Hepatocyte (in vitro differentiated cells): Measurements from ENCODE around the gene TMEM255B. TPM values are rescaled to one million over a fixed set of nuclear protein-coding genes. Genes with fewer than 3 reads are reported as not detected.

Source experiments
- DNase-seq: peaks from one replicate; pipeline ENCODE4 v3.0.0-alpha.2; 2016; ENCODE audit warnings: low spot score
- H2AFZ ChIP-seq: fragments of 200-600 bp; sonication (generic); 2 replicates; pipeline ENCODE4 v1.6.0; 2016; ENCODE audit warnings: antibody characterized with exemption, mild to moderate bottlenecking
- H3K27ac ChIP-seq: fragments of 200-600 bp; sonication (generic); 2 replicates; pipeline ENCODE4 v1.5.1; 2016; ENCODE audit warnings: mild to moderate bottlenecking
- H3K27me3 ChIP-seq: fragments of 200-600 bp; sonication (generic); 2 replicates; pipeline ENCODE4 v1.6.1; 2016
- H3K36me3 ChIP-seq: fragments of 200-600 bp; sonication (generic); replicated peaks from 2 replicates; pipeline ENCODE4 v1.5.1; 2016; ENCODE audit warnings: low read depth; ENCODE audit not compliant: insufficient read depth
- H3K4me1 ChIP-seq: fragments of 200-600 bp; sonication (generic); 2 replicates; pipeline ENCODE4 v1.5.1; 2016; ENCODE audit warnings: mild to moderate bottlenecking, moderate library complexity; ENCODE audit not compliant: insufficient read depth
- H3K4me2 ChIP-seq: fragments of 200-600 bp; sonication (generic); 2 replicates; pipeline ENCODE4 v1.6.0; 2016
- H3K4me3 ChIP-seq: fragments of 200-600 bp; sonication (generic); 2 replicates; pipeline ENCODE4 v1.5.1; 2016; ENCODE audit warnings: mild to moderate bottlenecking
- H3K79me2 ChIP-seq: fragments of 200-600 bp; sonication (generic); 2 replicates; pipeline ENCODE4 v1.6.0; 2017; ENCODE audit warnings: mild to moderate bottlenecking
- H3K9me2 ChIP-seq: fragments of 200-600 bp; sonication (generic); replicated peaks from 2 replicates; pipeline ENCODE4 v1.6.0; 2017; ENCODE audit warnings: mild to moderate bottlenecking; ENCODE audit not compliant: insufficient read depth
- H3K9me3 ChIP-seq: fragments of 200-600 bp; sonication (generic); 2 replicates; pipeline ENCODE4 v1.5.1; 2016; ENCODE audit warnings: low read depth, mild to moderate bottlenecking
- H4K20me1 ChIP-seq: fragments of 200-600 bp; sonication (generic); 2 replicates; pipeline ENCODE4 v1.6.0; 2016; ENCODE audit warnings: mild to moderate bottlenecking; ENCODE audit not compliant: insufficient read depth, poor library complexity, severe bottlenecking
- CTCF ChIP-seq: fragments of 200-600 bp; sonication (generic); IDR thresholded peaks from 2 replicates; pipeline ENCODE4 v1.5.1; 2016; ENCODE audit warnings: antibody characterized with exemption, mild to moderate bottlenecking; ENCODE audit not compliant: poor library complexity
- EZH2 ChIP-seq: fragments of 200-600 bp; sonication (generic); IDR thresholded peaks from 2 replicates; pipeline ENCODE4 v1.6.1; 2016; ENCODE audit warnings: antibody characterized with exemption, mild to moderate bottlenecking, borderline replicate concordance
- EZH2phosphoT487 ChIP-seq: fragments of 200-600 bp; sonication (generic); IDR thresholded peaks from one replicate; pipeline ENCODE4 v1.6.1; 2018; ENCODE audit warnings: antibody characterized with exemption, mild to moderate bottlenecking, low read depth, moderate library complexity; ENCODE audit not compliant: unreplicated experiment, severe bottlenecking
- WGBS: methylation state at CpG from one replicate; pipeline ENCODE4 v1.1.6; 2016; ENCODE audit warnings: low lambda C conversion rate; ENCODE audit errors: missing lambda C conversion rate; 5-methylcytosine and 5-hydroxymethylcytosine counted together
- polyA plus RNA-seq: library from polyadenylated mRNA; unstranded; fragments of >200 nt; fragmentation: Nextera tagmentation; extraction: Ambion mirVana; gene quantifications from 2 replicates; pipeline ENCODE4 v1.2.1, GENCODE V29; 2016
- total RNA-seq: library from RNA; depleted of rRNA; stranded (reverse); fragments of >200 nt; gene quantifications from 2 replicates; pipeline ENCODE4 v1.2.3, GENCODE V29; 2014

Gene TMEM255B
- total and polyA plus RNA-seq, 2 experiments from 2014 or later: 0.10 to 4.0 TPM

GRCh38 chr13:113767366-113767765, 8.3 kb downstream of the TMEM255B start:
- H3K36me3 ChIP-seq: no peaks in the 10 kb centered on the region
- H4K20me1 ChIP-seq: no peaks in the 10 kb centered on the region
- H3K4me1 ChIP-seq: no peaks in the 10 kb centered on the region
- no peak overlapping the region for H2AFZ ChIP-seq
- H3K9me3 ChIP-seq: no peaks in the 10 kb centered on the region
- H3K27ac ChIP-seq: no peak overlapping the region
- WGBS: 79% methylated on average over 2 of the region's 2 CpGs
- DNase-seq: no peak
- TF ChIP-seq EZH2 (no peak), EZH2phosphoT487 (no peak)
- no peaks in the 10 kb centered on the region for H3K79me2 ChIP-seq
- H3K9me2 ChIP-seq: no peaks in the 10 kb centered on the region
- no peak overlapping the region for H3K4me3 ChIP-seq
- H3K27me3 ChIP-seq: peaks cover 12% of the 10 kb centered on the region
- H3K4me2 ChIP-seq: no peak overlapping the region

GRCh38 chr13:113768018-113768905, 9.2 kb downstream of the TMEM255B start:
- Histone ChIP-seq H3K36me3 (no peaks in the 10 kb centered on the region), H3K27ac (no peak overlapping the region), H3K4me3 (no peak overlapping the region), H3K27me3 (peaks cover 5% of the 10 kb centered on the region), H4K20me1 (no peaks in the 10 kb centered on the region), H3K9me3 (no peaks in the 10 kb centered on the region), H3K4me1 (no peaks in the 10 kb centered on the region), H3K9me2 (no peaks in the 10 kb centered on the region), H3K4me2 (no peak overlapping the region), H2AFZ (no peak overlapping the region), H3K79me2 (no peaks in the 10 kb centered on the region)
- 91% methylated on average over 25 of the region's 28 CpGs for WGBS
- no peak for DNase-seq
- no peak for TF ChIP-seq EZH2

DNA sequence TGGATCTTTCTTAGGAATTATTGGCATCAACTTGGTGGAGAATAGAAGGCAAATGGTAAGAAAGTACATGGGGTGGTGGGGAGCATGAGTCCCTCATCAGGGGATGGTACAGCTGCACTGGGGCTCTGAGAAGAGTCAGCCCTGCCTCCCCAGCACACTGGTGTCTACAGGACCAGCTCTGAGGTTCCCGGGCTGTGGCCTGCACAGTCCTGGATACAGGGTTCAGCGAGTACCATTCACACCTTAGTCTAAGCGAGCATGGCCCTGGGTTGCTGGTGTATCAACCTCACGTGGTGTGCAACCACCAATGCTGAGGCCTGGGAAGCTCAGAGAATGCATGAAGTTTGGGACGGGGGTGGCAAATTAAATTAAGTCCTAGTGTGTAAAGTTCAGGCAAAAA, 10.1 kb downstream of the TMEM255B start:
- H2AFZ ChIP-seq: no peak overlapping the region
- TF ChIP-seq CTCF (no peak), EZH2 (no peak), EZH2phosphoT487 (no peak)
- H3K4me3 ChIP-seq: no peak overlapping the region
- H3K79me2 ChIP-seq: no peaks in the 10 kb centered on the region
- H3K27ac ChIP-seq: no peak overlapping the region
- H3K4me2 ChIP-seq: no peak overlapping the region
- H3K4me1 ChIP-seq: no peaks in the 10 kb centered on the region
- no peaks in the 10 kb centered on the region for H3K9me3 ChIP-seq
- WGBS: 86% methylated on average over 5 of the region's 5 CpGs
- no peaks in the 10 kb centered on the region for H3K36me3 ChIP-seq
- H3K27me3 ChIP-seq: no peaks in the 10 kb centered on the region
- no peak for DNase-seq
- H4K20me1 ChIP-seq: no peaks in the 10 kb centered on the region
- no peaks in the 10 kb centered on the region for H3K9me2 ChIP-seq

DNA sequence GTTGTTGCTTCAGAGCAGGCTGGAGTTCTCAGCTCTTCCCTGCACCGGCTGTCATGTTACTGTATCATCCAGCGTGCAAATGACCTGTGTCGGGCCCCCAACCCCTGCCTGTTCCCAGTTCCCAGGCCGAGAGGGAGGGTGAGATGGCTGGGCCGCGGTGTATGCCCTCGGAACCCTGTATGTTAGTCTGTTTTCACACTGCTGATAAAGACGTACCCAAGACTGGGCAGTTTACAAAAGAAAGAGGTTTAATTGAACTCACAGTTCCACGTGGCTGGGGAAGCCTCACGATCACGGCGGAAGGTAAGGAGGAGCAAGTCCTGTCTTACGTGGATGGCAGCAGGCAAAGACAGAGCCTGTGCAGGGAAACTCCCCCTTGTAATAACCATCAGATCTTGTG, 10.9 kb downstream of the TMEM255B start:
- no peak for DNase-seq
- H4K20me1 ChIP-seq: no peaks in the 10 kb centered on the region
- 77% methylated on average over 13 of the region's 13 CpGs for WGBS
- no peak overlapping the region for H3K4me2 ChIP-seq
- no peaks in the 10 kb centered on the region for H3K4me1 ChIP-seq
- H2AFZ ChIP-seq: no peak overlapping the region
- H3K9me2 ChIP-seq: no peaks in the 10 kb centered on the region
- TF ChIP-seq CTCF: no peak
- no peak for TF ChIP-seq EZH2phosphoT487
- TF ChIP-seq EZH2: no peak
- H3K9me3 ChIP-seq: no peaks in the 10 kb centered on the region
- H3K27me3 ChIP-seq: no peaks in the 10 kb centered on the region
- no peaks in the 10 kb centered on the region for H3K36me3 ChIP-seq
- H3K4me3 ChIP-seq: no peak overlapping the region
- H3K27ac ChIP-seq: no peak overlapping the region
- no peaks in the 10 kb centered on the region for H3K79me2 ChIP-seq
